Large intestine (tissue), 12 donors: ENCODE data around the gene RSAD2. TPM values are rescaled to one million over a fixed set of nuclear protein-coding genes. Genes with fewer than 3 reads are reported as not detected.

Experiments used
- DNase-seq, 2 donors: peaks; one replicate each; pipeline versions ENCODE4 v3.0.0 to v3.0.0-alpha.2; 2013
- H3K27ac ChIP-seq: one replicate; pipeline ENCODE4 v1.5.1; 2013; ENCODE audit warnings: low read length
- H3K27me3 ChIP-seq: 2 replicates; pipeline ENCODE4 v1.6.1; 2013; ENCODE audit warnings: low read length; ENCODE audit not compliant: control insufficient read depth, insufficient read depth
- H3K36me3 ChIP-seq: 2 replicates; pipeline ENCODE4 v1.6.1; 2013; ENCODE audit warnings: low read length; ENCODE audit not compliant: control insufficient read depth, insufficient read depth
- H3K4me1 ChIP-seq: one replicate; pipeline ENCODE4 v1.6.1; 2013; ENCODE audit warnings: low read length; ENCODE audit not compliant: control insufficient read depth, insufficient read depth
- H3K4me3 ChIP-seq: one replicate; pipeline ENCODE4 v1.5.1; 2013; ENCODE audit warnings: low read length
- H3K9me3 ChIP-seq: one replicate; pipeline ENCODE4 v1.6.1; 2013; ENCODE audit warnings: mild to moderate bottlenecking, low read depth, low read length, moderate library complexity; ENCODE audit not compliant: control insufficient read depth
- WGBS: methylation state at CpG from one replicate; pipeline ENCODE4 v1.1.5; 2013; ENCODE audit warnings: low lambda C conversion rate; ENCODE audit not compliant: insufficient coverage; 5-methylcytosine and 5-hydroxymethylcytosine counted together
- long read RNA-seq, 11 donors: transcript quantifications; one replicate each; lab custom pipeline, GENCODE V29; 2026
- polyA plus RNA-seq: library from polyadenylated mRNA; unstranded; fragments of 120-200 nt; gene quantifications from one replicate; pipeline ENCODE4 v1.2.1, GENCODE V29; 2013

The RSAD2 gene, protein sequence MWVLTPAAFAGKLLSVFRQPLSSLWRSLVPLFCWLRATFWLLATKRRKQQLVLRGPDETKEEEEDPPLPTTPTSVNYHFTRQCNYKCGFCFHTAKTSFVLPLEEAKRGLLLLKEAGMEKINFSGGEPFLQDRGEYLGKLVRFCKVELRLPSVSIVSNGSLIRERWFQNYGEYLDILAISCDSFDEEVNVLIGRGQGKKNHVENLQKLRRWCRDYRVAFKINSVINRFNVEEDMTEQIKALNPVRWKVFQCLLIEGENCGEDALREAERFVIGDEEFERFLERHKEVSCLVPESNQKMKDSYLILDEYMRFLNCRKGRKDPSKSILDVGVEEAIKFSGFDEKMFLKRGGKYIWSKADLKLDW
- polyA plus RNA-seq = 3.7 TPM
- long read RNA-seq, donor 1, partial matches to known transcripts = 0 of 1 reads
- long read RNA-seq, donor 1, other reads (novel, unspliced or antisense) = 0 of 1 reads
- long read RNA-seq, donor 2 = 0 reads
- long read RNA-seq, donor 3 = 0 reads
- long read RNA-seq, donor 4 = 0 reads
- long read RNA-seq, donor 5 = 0 reads
- long read RNA-seq, donor 6 = 0 reads
- long read RNA-seq, donor 7 = 0 reads
- long read RNA-seq, donor 8, partial matches to known transcripts = 0 of 1 reads
- long read RNA-seq, donor 8, other reads (novel, unspliced or antisense) = 0 of 1 reads
- long read RNA-seq, donor 9 = 0 reads
- long read RNA-seq, donor 10 = 0 reads
- long read RNA-seq, donor 11 = 0 reads

DNA sequence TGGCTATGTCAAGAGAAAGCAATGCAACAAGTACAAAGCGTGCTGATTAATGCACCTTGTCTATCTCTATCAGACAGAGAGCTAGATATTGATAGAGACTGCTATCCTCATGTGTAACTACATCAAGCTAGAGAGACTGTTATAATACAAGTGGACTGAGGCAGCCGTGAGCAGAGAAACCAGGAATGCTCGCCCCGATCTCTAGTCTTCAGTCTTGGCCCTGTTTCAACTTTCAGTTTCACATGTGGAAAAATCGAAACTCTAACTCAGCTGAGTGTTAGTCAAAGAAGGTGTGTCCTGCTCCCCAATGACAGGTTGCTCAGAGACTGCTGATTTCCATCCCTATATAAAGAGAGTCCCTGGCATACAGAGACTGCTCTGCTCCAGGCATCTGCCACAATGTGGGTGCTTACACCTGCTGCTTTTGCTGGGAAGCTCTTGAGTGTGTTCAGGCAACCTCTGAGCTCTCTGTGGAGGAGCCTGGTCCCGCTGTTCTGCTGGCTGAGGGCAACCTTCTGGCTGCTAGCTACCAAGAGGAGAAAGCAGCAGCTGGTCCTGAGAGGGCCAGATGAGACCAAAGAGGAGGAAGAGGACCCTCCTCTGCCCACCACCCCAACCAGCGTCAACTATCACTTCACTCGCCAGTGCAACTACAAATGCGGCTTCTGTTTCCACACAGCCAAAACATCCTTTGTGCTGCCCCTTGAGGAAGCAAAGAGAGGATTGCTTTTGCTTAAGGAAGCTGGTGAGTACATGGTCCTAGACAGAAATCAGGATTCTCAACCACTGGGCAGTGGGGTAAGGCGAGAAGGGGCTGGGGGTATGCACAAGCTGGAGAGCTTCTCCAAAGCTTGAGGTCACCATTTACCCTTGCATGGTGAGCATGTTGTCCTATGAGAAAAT lies at the start of gene RSAD2:
Gene RSAD2, plus strand, starts transcription at position 376 of the 903 bp plus-strand sequence. Its CDS starts 24 bp downstream, at position 400.
- Histone ChIP-seq H3K27ac (peak within 1 kb of the TSS; percentile 62), H3K36me3 (no peaks in the 10 kb centered on the region), H3K4me3 (peak within 1 kb of the TSS; percentile 17), H3K27me3 (no peaks in the 10 kb centered on the region), H3K9me3 (no peaks in the 10 kb centered on the region), H3K4me1 (peaks cover 6% of the 10 kb centered on the region)
- WGBS = 50% methylated on average over 1 of the region's 10 CpGs
- peak; percentile 80 to 94 for DNase-seq

DNA sequence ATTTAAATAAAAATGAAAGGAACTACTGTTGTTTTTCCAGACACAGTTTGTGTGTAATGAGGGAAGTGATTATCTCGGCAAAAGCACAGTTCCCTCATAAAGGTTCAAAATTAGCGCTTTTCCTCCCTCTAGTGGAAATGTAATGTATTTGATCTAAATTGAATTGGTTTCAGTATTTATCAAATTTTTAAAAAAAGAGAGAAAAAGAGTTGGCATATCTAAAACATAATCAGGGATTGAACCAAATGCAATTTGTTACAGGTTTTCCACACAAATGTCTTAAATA lies 49.3 kb upstream of the RSAD2 start:
- H3K27ac ChIP-seq = no peak overlapping the region
- no peaks in the 10 kb centered on the region for H3K4me1 ChIP-seq
- no peak overlapping the region for H3K4me3 ChIP-seq
- no peaks in the 10 kb centered on the region for H3K9me3 ChIP-seq
- no peaks in the 10 kb centered on the region for H3K36me3 ChIP-seq
- WGBS = no CpG with 5 or more reads among the region's 2 CpGs
- H3K27me3 ChIP-seq = no peaks in the 10 kb centered on the region
- peak in 1 of 2 donors; percentile 13 for DNase-seq

DNA sequence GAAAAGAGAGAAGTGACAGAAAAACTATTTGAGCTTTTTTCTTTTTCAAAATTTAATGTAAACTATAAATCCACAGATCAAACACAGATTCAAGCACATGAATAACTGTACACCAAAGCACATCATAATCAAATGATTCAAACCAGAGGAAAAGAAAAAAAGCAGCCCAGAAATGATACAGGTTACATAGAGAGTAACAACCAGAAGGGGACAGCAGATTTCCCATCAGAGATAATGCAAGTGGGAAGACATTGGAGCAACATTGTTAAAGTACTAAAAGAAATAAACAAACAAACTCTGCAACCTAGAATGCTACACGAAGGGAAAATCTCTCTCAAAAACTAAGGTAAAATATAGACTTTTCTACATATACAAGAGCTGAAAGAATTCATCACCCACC lies 46.3 kb upstream of the RSAD2 start:
- WGBS = no CpG with 5 or more reads among the region's 1 CpG
- Histone ChIP-seq H3K9me3 (no peaks in the 10 kb centered on the region), H3K36me3 (no peaks in the 10 kb centered on the region), H3K27ac (no peak overlapping the region), H3K4me3 (no peak overlapping the region), H3K27me3 (no peaks in the 10 kb centered on the region), H3K4me1 (no peaks in the 10 kb centered on the region)
- no peak for DNase-seq

DNA sequence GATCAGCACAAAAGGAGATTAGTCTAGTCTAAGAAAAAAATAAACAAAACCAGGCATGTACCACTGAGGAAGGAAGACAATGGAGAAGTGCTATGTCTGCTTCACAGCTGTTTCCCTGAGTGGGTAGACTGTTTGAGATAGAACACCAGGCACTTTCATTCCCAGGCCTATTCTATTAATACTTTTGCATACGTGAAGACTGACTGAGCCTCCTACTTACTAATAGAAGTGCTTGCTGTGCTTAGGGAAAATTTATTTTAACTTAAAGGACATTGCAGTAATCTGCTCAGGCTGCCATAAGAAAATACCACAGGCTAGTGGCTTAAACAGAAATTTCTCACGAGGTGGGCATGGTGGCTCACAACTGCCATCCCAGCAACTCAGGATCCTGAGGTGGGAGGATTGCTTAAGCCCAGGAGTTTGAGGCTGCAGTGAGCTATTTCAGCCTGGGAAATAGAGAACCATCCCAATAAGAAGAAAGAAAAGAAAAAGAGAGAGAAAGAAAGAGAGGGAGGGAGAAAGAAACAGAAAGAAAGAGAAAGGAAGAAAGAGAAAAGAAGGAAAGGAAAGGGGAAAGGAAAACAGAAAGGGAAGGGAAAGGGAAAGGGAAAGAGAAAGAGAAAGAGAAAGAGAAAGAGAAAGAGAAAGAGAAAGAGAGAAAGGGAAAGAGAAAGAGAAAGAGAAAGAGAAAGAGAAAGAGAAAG lies 44.8 kb upstream of the RSAD2 start:
- no peaks in the 10 kb centered on the region for H3K9me3 ChIP-seq
- WGBS = no CpG with 5 or more reads among the region's 2 CpGs
- DNase-seq = no peak
- H3K4me3 ChIP-seq = no peak overlapping the region
- no peaks in the 10 kb centered on the region for H3K36me3 ChIP-seq
- H3K4me1 ChIP-seq = no peaks in the 10 kb centered on the region
- H3K27me3 ChIP-seq = no peaks in the 10 kb centered on the region
- no peak overlapping the region for H3K27ac ChIP-seq

DNA sequence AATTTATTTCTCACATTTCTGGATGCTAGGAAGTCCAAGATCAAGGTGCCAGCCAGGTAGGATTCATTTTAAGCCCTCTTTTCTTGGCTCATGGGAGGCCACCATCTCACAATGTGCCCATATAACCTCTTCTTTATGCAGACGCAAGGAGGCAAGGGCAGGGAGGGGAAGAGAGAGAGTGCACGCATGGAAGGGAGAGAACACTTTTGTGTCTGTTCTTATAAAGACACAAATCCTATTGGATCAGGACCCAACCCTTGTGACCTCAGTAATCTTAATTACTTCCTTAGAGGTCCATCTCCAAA lies 44.3 kb upstream of the RSAD2 start:
- Histone ChIP-seq H3K9me3 (no peaks in the 10 kb centered on the region), H3K36me3 (no peaks in the 10 kb centered on the region), H3K27ac (no peak overlapping the region), H3K27me3 (no peaks in the 10 kb centered on the region), H3K4me1 (no peaks in the 10 kb centered on the region), H3K4me3 (no peak overlapping the region)
- no peak for DNase-seq
- no CpG with 5 or more reads among the region's 2 CpGs for WGBS

DNA sequence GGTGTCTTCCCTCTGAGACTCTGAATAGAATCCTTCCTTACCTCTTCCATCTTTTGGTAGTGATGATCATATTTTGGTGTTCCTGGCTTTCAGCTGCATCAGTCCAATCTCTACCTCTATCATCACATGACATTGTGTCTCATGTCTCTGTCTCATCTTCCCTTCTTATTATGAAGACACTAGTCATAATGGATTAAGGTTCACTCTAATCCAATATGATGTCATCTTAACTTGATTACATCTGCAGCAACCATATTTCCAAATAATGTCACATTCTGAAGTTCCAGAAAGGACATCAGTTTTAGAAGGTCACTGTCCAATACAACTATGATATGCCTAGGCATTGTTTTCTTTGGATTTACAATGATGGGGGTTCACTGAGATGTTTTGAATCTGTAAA lies 43.4 kb upstream of the RSAD2 start:
- Histone ChIP-seq H3K36me3 (no peaks in the 10 kb centered on the region), H3K27me3 (no peaks in the 10 kb centered on the region), H3K4me1 (no peaks in the 10 kb centered on the region), H3K9me3 (no peaks in the 10 kb centered on the region), H3K27ac (no peak overlapping the region), H3K4me3 (no peak overlapping the region)
- DNase-seq = no peak

DNA sequence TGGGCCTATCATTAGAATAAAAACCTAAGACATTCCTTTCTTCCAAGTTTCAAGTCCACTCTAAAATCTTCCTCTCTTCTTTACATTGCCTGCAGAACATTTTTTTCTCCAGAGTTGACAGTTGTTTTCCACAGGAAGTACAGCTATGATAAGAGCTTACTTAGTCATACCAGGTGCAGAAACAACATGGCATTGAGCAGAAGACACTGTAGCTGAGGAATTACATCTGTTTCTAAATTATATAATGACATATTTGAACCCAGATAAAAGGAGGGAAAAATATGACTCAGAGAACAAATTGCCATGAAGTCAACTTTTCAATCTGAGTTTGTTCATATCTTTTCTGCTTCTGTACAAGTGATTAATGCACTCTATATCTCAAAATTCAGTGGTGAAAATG lies 42.1 kb upstream of the RSAD2 start:
- Histone ChIP-seq H3K4me1 (no peaks in the 10 kb centered on the region), H3K9me3 (no peaks in the 10 kb centered on the region), H3K36me3 (no peaks in the 10 kb centered on the region), H3K27ac (no peak overlapping the region), H3K27me3 (no peaks in the 10 kb centered on the region), H3K4me3 (no peak overlapping the region)
- DNase-seq = no peak

DNA sequence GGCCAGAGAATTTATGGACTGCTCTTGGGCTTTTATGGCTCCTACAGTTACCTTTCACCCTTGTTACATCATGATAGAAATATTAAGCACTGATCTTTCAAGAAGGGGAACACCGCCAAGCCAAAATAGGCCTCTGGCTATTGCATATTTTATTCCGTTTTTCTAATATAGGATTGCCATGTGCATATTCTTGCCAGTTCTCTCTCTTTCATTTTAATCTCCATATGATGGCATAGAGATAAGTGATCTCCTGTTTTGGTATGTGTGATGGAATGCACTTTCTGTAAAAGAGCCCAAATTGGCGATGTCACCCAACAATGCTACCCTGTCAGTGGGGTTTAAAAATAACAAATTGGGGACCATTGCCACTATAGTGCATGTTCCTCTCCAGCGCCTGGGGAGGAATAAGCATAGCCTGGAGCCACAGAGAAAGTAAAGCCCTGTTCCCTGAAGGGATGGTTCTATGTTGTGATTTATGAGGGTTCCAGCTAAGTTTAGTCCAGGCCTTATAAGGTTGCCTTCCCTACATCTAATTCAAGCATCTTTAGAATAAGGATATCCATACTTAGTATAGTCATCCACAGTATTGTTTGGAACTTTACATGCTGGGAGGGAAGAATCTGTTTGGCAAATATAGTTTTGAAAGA lies 38.8 kb upstream of the RSAD2 start:
- H3K27ac ChIP-seq = no peak overlapping the region
- no peak overlapping the region for H3K4me3 ChIP-seq
- H3K9me3 ChIP-seq = peaks cover 8% of the 10 kb centered on the region
- H3K27me3 ChIP-seq = no peaks in the 10 kb centered on the region
- H3K4me1 ChIP-seq = no peaks in the 10 kb centered on the region
- no peaks in the 10 kb centered on the region for H3K36me3 ChIP-seq
- DNase-seq = no peak
- WGBS = 100% methylated on average over 2 of the region's 4 CpGs

DNA sequence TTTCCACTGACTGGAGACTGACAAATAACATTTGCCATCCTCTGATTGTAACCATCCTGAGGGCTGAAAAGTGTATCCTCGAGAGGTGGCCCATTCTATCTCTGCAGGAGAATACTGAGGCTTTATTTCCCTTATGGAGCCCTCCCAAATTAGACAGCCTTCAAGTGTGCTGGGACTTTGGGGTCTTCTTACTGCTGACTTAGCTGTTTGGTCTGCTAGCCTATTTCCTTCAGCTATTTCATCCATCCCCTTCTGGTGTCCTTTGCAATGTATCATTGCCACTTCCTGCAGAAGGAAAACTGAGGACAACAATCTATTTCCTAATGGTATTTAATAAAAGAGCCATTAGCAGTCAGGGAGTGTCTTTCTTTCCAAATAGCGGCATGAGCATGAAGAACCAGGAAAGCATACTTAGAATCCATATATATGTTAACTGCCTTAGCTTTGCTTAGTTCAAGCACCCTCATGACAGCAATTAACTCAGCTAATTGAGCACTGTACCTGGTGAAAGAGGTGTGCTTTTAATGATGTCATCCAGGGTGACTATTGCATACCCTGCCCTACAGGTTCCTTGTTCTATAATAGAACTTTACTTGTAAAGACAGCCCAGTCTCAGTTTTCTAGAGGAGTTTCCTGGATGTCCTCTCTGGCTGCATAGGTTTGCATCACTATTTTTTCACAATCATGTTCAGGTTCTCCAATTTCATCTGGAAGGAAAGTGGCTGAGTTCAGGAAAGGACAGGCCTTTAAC lies 35.9 kb upstream of the RSAD2 start:
- Histone ChIP-seq H3K9me3 (peaks cover 16% of the 10 kb centered on the region), H3K4me1 (no peaks in the 10 kb centered on the region), H3K27me3 (no peaks in the 10 kb centered on the region), H3K36me3 (no peaks in the 10 kb centered on the region), H3K4me3 (no peak overlapping the region), H3K27ac (no peak overlapping the region)
- 83% methylated on average over 1 of the region's 2 CpGs for WGBS
- DNase-seq = no peak
